Heart left ventricle (tissue), 16 donors: ENCODE data around the gene WNT8B. TPM values are rescaled to one million over a fixed set of nuclear protein-coding genes. Genes with fewer than 3 reads are reported as not detected.

Experiments used
- ATAC-seq, 4 donors: fragments of 200-7000 bp; cut with Tn5 transposase; one replicate each; pipeline ENCODE4 v1.9.1; 2020 to 2022; ENCODE audit warnings: moderate library complexity in 4 of 4, mild to moderate bottlenecking in 3 of 4, moderate number of reproducible peaks in 1 of 4
- DNase-seq, 5 donors: peaks; one replicate each; pipeline ENCODE4 v3.0.0-alpha.2; 2020
- H3K27ac ChIP-seq, 12 donors: fragments of 200-600 bp; sonication (generic) in 4 of 12; one replicate each; pipeline versions ENCODE4 v1.5.0 to v1.8.0; 2016 to 2022; ENCODE audit warnings: mild to moderate bottlenecking in 2 of 12
- H3K27me3 ChIP-seq, 9 donors: fragments of 200-600 bp; sonication (generic) in 2 of 9; one replicate each; pipeline versions ENCODE4 v1.5.1 to v1.8.0; 2016 to 2022; ENCODE audit warnings: mild to moderate bottlenecking in 3 of 9
- H3K36me3 ChIP-seq, 9 donors: fragments of 200-600 bp; sonication (generic) in 2 of 9; one replicate each; pipeline versions ENCODE4 v1.5.0 to v1.8.0; 2018 to 2022; ENCODE audit warnings: mild to moderate bottlenecking in 2 of 9
- H3K4me1 ChIP-seq, 12 donors: fragments of 200-600 bp; sonication (generic) in 4 of 12; one replicate each; pipeline versions ENCODE4 v1.5.0 to v1.8.0; 2016 to 2022; ENCODE audit warnings: mild to moderate bottlenecking in 3 of 12
- H3K4me3 ChIP-seq, 12 donors: fragments of 200-600 bp; sonication (generic) in 4 of 12; one replicate each; pipeline versions ENCODE4 v1.5.0 to v1.8.0; 2017 to 2022; ENCODE audit warnings: mild to moderate bottlenecking in 9 of 12, moderate library complexity in 4 of 12
- H3K9me3 ChIP-seq, 12 donors: fragments of 200-600 bp; sonication (generic) in 4 of 12; one replicate each; pipeline versions ENCODE4 v1.5.0 to v1.8.0; 2016 to 2022; ENCODE audit warnings: mild to moderate bottlenecking in 1 of 12
- POLR2A ChIP-seq, 2 donors: fragments of 450-650 bp; IDR thresholded peaks; one replicate each; pipeline ENCODE4 v1.6.1; 2017; ENCODE audit warnings: antibody characterized with exemption in 2 of 2, mild to moderate bottlenecking in 2 of 2, moderate library complexity in 2 of 2
- WGBS, 4 donors: extraction: QIAGEN DNeasy Blood & Tissue Kit in 2 of 4; methylation state at CpG; one replicate each; pipeline versions ENCODE4 v1.1.5 to v1.1.7; 2013 to 2018; 5-methylcytosine and 5-hydroxymethylcytosine counted together
- intact Hi-C, 10 donors: fragments of 100-400 bp; cut with DNase I; formaldehyde crosslinking; loops; one replicate each; pipeline versions ENCODE4 v1.11.1 to v1.14.2; 2022
- polyA plus RNA-seq, 2 donors: library from polyadenylated mRNA; stranded (reverse); fragments of 200-250 nt; gene quantifications; one replicate each; pipeline ENCODE4 v1.2.3, GENCODE V29; 2013
- total RNA-seq, 9 donors: library from RNA; depleted of rRNA in 2 of 9; stranded (reverse); fragments of >200 nt in 2 of 9; fragmentation: NEBNext Ultra II Directional in 3 of 9; extraction: Animal tissue kit (Norgen Biotek cat#: 25700) in 3 of 9; gene quantifications; one replicate each; pipeline versions ENCODE4 v1.1.0 to v1.2.4, GENCODE V29; 2016 to 2023
- TF ChIP-seq, protein P1 (sequence below), 12 donors: fragments of 200-600 bp; sonication (generic) in 4 of 12; IDR thresholded peaks; one replicate each; pipeline versions ENCODE4 v1.5.0 to v1.8.0; 2018 to 2022; ENCODE audit warnings: antibody characterized with exemption in 12 of 12, mild to moderate bottlenecking in 5 of 12
- donor health status: ischemic (EF 13 %, LVEDD 7.1; RV severe dilation, severe dysfunction).
- donor health status: healthy with polysubstance abuse.
- donor health status: DM: no; HTN: yes; CAD: no.
- donor health status: DM: no; HTN: no; CAD: no.
- donor health status: ischemic (EF 25% LVEDD 6.9; RV normal size, moderate dysfunction).
- donor health status: ischemic (EF 25% LVEDD 5.7; RV mildly dilated, moderate dysfunction).
- donor health status: healthy.
- donor health status: DM: yes; HTN: yes; CAD: no.
- donor health status: ischemic (EF 35%, LVEDD 5.7; RV mildly dilated, moderate dysfunction).
- donor health status: nonischemic (EF 11% LVEDD 7.7; RV severe dilation, severe dysfunction).
- donor health status: DM: yes; HTN: yes; CAD: no.
- donor health status: PGD.
- donor health status: ischemic (EF 29% LVEDD 5.4; RV normal size, mild dysfunction).
- donor health status: nonischemic (EF 23%, LVEDD 6.1; RV moderate dilation, normal function).

Gene WNT8B
- total and polyA plus RNA-seq, 11 donors: not detected

DNA sequence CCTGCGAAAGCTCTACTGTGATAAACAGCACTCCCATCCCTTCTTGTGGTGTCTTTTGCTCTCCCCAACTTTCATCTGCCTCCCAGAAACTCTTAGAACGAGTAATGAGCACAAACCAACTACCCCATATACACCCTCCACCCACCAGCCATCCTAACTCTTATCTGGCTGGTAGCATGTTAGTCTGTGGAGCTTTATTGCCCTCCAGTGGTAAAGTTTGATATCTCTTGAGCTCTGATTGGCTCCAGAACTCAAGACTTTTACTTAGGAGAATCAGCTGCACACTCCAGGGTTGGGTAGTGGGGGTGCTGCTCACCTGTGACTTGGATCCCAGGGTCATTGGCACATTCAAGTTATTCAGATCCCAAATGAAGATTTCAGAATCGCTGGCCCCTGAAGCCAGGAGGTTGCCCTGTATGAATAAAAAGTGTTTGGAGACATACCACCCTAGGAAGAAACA, 45.9 kb downstream of the WNT8B start:
- ATAC-seq: peak in 2 of 4 donors; percentile 26 to 44
- no peak for DNase-seq
- peaks cover 0 to 85% (median 44%) of the 10 kb centered on the region in 9 donors for H3K36me3 ChIP-seq

DNA sequence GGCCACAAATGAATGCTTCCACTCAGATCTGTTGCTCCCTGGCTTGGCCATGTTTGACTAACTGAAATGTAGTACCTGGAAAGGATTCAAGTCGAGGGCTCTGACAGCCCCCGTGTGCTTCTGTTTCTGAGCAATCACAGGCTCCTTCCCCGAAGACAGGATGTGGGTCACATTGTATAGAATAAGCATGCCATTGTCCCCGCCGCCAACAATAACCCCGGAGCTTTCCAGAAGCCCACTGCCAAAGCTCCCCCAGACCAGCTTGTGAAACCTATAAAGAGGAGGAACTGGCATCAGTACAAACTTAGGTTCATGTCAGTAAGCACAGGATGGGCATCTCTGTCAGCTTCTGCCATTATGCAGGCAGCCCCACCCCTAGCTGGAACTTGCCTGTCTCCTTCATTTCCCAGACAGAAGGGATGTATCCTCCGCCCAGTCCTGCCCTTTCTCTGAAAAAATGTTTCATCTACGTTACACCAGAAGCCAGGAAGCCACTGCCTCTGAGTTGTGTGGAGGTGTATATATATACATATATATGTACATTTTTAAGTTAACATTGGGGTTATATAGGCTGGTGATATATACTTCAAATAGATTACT, 46.5 kb downstream of the WNT8B start:
- Histone ChIP-seq H3K36me3 (peaks cover 0 to 78% (median 41%) of the 10 kb centered on the region in 9 donors), H3K4me1 (peaks cover 0 to 22% (median 0%) of the 10 kb centered on the region in 12 donors), H3K27me3 (no peaks in the 10 kb centered on the region), H3K9me3 (no peaks in the 10 kb centered on the region), H3K27ac (no peak overlapping the region), H3K4me3 (no peak overlapping the region)
- intact Hi-C loops: loop anchor here in 2 of 10 donors (5.0 to 10.0 kb wide), 2 partner anchors 77 to 175 kb away; partner anchors contain the start of gene PKD2L1 (in 1 of the 2)
- WGBS, 4 donors: 54 to 75% (median 68%) methylated on average over 8 of the region's 8 CpGs
- TF ChIP-seq, protein P1, sequence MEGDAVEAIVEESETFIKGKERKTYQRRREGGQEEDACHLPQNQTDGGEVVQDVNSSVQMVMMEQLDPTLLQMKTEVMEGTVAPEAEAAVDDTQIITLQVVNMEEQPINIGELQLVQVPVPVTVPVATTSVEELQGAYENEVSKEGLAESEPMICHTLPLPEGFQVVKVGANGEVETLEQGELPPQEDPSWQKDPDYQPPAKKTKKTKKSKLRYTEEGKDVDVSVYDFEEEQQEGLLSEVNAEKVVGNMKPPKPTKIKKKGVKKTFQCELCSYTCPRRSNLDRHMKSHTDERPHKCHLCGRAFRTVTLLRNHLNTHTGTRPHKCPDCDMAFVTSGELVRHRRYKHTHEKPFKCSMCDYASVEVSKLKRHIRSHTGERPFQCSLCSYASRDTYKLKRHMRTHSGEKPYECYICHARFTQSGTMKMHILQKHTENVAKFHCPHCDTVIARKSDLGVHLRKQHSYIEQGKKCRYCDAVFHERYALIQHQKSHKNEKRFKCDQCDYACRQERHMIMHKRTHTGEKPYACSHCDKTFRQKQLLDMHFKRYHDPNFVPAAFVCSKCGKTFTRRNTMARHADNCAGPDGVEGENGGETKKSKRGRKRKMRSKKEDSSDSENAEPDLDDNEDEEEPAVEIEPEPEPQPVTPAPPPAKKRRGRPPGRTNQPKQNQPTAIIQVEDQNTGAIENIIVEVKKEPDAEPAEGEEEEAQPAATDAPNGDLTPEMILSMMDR (IDR thresholded peaks at IDR 0.05): no peak
- DNase-seq (no peak), ATAC-seq (no peak)

More for the DNA sequence above, 45.9 kb downstream of the WNT8B start:
- intact Hi-C loops: loop anchor here in 2 of 10 donors (5.0 to 10.0 kb wide), 2 partner anchors 76 to 174 kb away; partner anchors contain the start of gene PKD2L1 (in 1 of the 2)
- Histone ChIP-seq H3K9me3 (no peaks in the 10 kb centered on the region), H3K4me1 (peaks cover 0 to 22% (median 0%) of the 10 kb centered on the region in 12 donors), H3K4me3 (no peak overlapping the region), H3K27me3 (no peaks in the 10 kb centered on the region), H3K27ac (no peak overlapping the region)
- TF ChIP-seq POLR2A (IDR thresholded peaks at IDR 0.05): no peak
- TF ChIP-seq, protein P1 (IDR thresholded peaks at IDR 0.05): peak in 6 of 12 donors; percentile 17 to 39 (median 22)
- 51 to 69% (median 60%) methylated on average over 3 of the region's 3 CpGs for WGBS, 4 donors

DNA sequence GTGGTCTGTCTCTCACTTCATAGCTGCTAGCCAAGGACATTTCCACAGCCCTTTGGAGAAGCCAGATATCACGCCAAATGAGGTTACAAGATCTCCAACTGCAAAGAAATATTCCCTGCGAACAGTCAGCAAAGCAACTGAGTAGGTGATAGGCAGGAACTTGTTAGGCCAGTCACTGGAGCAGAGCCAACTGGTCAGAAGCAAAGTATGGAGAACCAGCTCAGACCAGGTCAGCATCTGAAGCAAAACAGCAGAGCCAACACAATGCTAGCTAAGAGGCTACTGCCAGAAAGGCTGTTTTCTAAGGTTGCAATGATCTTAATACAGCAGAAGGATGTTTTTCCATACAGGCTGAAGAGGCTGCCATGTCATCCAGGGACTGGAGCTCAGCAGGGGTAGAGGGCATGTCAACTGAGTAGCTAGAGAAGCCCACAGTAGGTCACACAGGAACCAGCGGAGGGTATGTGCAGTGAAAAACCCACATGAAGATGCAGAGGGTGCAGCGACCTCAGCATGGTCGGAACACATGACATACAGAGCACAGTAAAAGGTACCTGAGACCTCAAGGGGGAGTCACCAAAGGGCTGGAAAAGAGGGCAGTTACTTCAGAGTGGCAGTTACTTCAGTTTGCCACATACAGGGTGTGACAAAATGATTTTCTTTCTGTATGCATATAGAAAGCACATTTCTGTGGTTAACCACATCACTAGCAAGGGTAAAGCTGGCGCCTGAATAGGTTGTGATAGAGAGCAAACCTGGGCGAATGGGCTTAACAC, 47.9 kb downstream of the WNT8B start:
- H3K9me3 ChIP-seq: no peaks in the 10 kb centered on the region
- WGBS, 4 donors: 85 to 91% (median 90%) methylated on average over 7 of the region's 7 CpGs
- peak in 3 of 4 donors; percentile 11 to 22 (median 15) for ATAC-seq
- H3K36me3 ChIP-seq: peaks cover 0 to 78% (median 41%) of the 10 kb centered on the region in 9 donors
- no peak for DNase-seq
- TF ChIP-seq POLR2A (IDR thresholded peaks at IDR 0.05): no peak
- TF ChIP-seq, protein P1 (IDR thresholded peaks at IDR 0.05): no peak
- intact Hi-C loops: loop anchor here in 4 of 10 donors (10.0 kb wide), 3 partner anchors 76 to 206 kb away; partner anchors contain the start of gene PKD2L1 (in 1 of the 4)
- H3K4me1 ChIP-seq: peaks cover 0 to 22% (median 0%) of the 10 kb centered on the region in 12 donors
- peak overlapping the region in 1 of 12 donors; percentile 51 for H3K27ac ChIP-seq
- H3K4me3 ChIP-seq: no peak overlapping the region
- no peaks in the 10 kb centered on the region for H3K27me3 ChIP-seq

DNA sequence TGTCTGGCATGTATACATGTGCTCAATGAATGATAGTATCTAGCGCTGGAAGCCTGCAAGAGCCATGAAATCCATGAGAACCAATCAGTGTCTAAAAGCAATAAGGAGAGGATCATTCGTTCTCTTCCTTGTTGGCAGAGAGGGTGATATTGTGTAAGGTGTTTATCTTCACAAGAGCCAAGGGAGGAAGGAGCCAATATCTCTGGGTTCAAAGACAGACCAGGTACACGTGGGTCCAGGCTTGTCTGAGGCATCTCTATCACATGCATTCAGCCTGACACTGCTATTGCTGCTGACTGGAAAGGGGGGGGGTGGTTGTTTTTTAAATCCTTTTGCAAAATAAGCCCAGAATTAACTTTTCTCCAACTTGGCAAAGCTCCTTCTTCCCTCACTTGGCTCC, 52.8 kb downstream of the WNT8B start:
- Histone ChIP-seq H3K27ac (no peak overlapping the region), H3K27me3 (peaks cover 0 to 5% (median 0%) of the 10 kb centered on the region in 9 donors), H3K4me1 (peaks cover 0 to 19% (median 10%) of the 10 kb centered on the region in 12 donors), H3K36me3 (peaks cover 0 to 38% (median 19%) of the 10 kb centered on the region in 9 donors), H3K4me3 (no peak overlapping the region), H3K9me3 (no peaks in the 10 kb centered on the region)
- ATAC-seq (no peak), DNase-seq (no peak)
- TF ChIP-seq, protein P1 (IDR thresholded peaks at IDR 0.05): no peak
- no peak for TF ChIP-seq POLR2A (IDR thresholded peaks at IDR 0.05)
- intact Hi-C loops: loop anchor here in 8 of 10 donors (5.0 to 10.0 kb wide), 6 partner anchors 33 to 211 kb away; partner anchors contain the start of gene PKD2L1 (in 1 of the 8)
- WGBS, 4 donors: 85 to 98% (median 90%) methylated on average over 3 of the region's 3 CpGs
